NB4 (cell line): Measurements from ENCODE around the gene ERVW-1.

Experiments
- MAX ChIP-seq: IDR thresholded peaks from 2 replicates; pipeline ENCODE4 v1.6.1; 2011; ENCODE audit warnings: low read depth, low read length
- MYC ChIP-seq: IDR thresholded peaks from 2 replicates; pipeline ENCODE4 v1.6.1; 2011; ENCODE audit warnings: low read depth, low read length
- POLR2A ChIP-seq: IDR thresholded peaks from 2 replicates; pipeline ENCODE4 v1.6.1; 2011; ENCODE audit warnings: mild to moderate bottlenecking; ENCODE audit not compliant: insufficient read length; ENCODE audit errors: extremely low read depth
- TF ChIP-seq, protein P1 (sequence below): IDR thresholded peaks from one replicate; pipeline ENCODE4 v1.5.1; 2012; ENCODE audit warnings: low read depth, low read length

DNA sequence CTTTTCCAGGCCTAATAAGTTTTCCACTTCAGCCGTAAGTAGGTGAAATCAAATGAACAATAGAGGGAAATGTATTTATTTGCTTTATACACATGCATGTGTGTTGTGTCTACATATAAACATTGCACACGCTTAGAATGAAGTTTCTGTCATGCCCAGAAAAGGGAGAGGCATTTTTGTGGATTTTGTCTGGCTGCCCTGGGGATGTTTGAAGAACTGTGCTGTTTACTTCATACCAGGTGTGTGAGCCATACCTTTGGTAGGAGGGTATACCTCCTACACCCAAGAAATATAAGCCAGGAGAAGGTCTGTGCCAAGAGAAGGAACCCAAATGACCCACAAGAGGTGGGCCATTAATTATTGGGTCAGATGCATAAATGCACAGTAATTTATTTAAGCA lies 17.6 kb downstream of the ERVW-1 start:
- TF ChIP-seq, protein P1, sequence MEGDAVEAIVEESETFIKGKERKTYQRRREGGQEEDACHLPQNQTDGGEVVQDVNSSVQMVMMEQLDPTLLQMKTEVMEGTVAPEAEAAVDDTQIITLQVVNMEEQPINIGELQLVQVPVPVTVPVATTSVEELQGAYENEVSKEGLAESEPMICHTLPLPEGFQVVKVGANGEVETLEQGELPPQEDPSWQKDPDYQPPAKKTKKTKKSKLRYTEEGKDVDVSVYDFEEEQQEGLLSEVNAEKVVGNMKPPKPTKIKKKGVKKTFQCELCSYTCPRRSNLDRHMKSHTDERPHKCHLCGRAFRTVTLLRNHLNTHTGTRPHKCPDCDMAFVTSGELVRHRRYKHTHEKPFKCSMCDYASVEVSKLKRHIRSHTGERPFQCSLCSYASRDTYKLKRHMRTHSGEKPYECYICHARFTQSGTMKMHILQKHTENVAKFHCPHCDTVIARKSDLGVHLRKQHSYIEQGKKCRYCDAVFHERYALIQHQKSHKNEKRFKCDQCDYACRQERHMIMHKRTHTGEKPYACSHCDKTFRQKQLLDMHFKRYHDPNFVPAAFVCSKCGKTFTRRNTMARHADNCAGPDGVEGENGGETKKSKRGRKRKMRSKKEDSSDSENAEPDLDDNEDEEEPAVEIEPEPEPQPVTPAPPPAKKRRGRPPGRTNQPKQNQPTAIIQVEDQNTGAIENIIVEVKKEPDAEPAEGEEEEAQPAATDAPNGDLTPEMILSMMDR, result no peak
- TF ChIP-seq MYC (no peak), POLR2A (no peak), MAX (no peak)
